IPS-15b (cell line): Measurements from ENCODE around the gene ZFP92.

Source experiments
- H3K27me3 ChIP-seq: one replicate; pipeline ENCODE4 v1.6.1; 2013; ENCODE audit warnings: low read length; ENCODE audit not compliant: control insufficient read depth, insufficient read depth
- H3K36me3 ChIP-seq: one replicate; pipeline ENCODE4 v1.6.1; 2013; ENCODE audit warnings: low read length; ENCODE audit not compliant: control insufficient read depth, insufficient read depth
- H3K4me1 ChIP-seq: one replicate; pipeline ENCODE4 v1.6.1; 2013; ENCODE audit warnings: mild to moderate bottlenecking, low read length; ENCODE audit not compliant: control insufficient read depth, insufficient read depth
- H3K4me3 ChIP-seq: one replicate; pipeline ENCODE4 v1.5.1; 2013; ENCODE audit warnings: low read depth, low read length
- H3K9ac ChIP-seq: one replicate; pipeline ENCODE4 v1.6.1; 2013; ENCODE audit warnings: low read depth, mild to moderate bottlenecking, low read length
- H3K9me3 ChIP-seq: one replicate; pipeline ENCODE4 v1.6.1; 2013; ENCODE audit warnings: mild to moderate bottlenecking, low read length; ENCODE audit not compliant: control insufficient read depth, insufficient read depth

ZFP92 gene

DNA sequence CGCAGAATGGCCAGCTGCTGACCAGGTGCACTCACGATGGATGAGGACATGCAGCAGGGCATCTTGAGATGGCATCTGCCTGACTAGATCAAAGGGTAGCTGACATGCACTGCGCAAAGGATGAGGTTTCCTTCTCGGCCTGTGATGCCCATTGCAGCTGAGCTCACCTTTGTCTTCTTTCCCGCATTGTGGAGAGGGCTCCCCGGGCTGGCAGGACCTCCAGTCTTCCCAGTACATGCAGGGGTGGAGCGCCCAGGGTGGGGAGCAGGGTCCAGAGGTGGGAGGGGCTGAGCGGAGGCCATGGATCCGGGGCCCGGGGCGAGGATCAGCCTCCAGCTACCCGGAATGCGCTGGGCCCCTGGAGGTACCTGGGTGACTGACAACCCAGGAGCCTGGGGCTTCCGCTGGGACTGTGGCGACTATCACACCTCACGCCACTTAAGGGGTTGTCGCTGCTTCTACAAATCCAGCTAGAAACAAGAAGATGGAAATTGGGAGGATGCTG is 22.6 kb downstream of the ZFP92 start:
- peaks cover 5% of the 10 kb centered on the region for H3K9me3 ChIP-seq

DNA sequence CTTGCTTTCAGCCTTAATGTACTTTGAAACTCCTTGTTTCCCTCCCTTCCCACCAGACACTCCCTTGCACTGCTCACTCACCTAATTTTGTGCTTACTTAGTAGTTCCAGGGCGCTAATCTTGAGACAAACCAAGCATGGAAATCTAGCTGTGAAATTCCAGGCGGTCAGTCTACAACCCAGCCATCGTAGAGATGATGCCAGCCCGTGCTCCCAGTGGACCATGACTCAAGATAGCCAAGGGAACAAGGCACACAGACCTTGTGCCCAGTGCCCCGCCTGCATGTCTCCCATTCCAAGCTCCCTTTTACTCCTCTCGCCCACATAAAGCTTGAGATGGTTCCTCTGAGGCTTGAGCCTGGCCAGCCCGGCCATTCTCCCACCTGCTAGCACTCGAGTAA is 23.5 kb downstream of the ZFP92 start:
- no peaks in the 10 kb centered on the region for H3K27me3 ChIP-seq
- no peaks in the 10 kb centered on the region for H3K36me3 ChIP-seq
- no peaks in the 10 kb centered on the region for H3K4me1 ChIP-seq
- H3K9ac ChIP-seq = no peak overlapping the region
- peaks cover 9% of the 10 kb centered on the region for H3K9me3 ChIP-seq
- H3K4me3 ChIP-seq = no peak overlapping the region

More for the DNA sequence above, 22.6 kb downstream of the ZFP92 start:
- Histone ChIP-seq H3K36me3 (no peaks in the 10 kb centered on the region), H3K27me3 (no peaks in the 10 kb centered on the region), H3K4me3 (no peak overlapping the region), H3K9ac (no peak overlapping the region), H3K4me1 (no peaks in the 10 kb centered on the region)

DNA sequence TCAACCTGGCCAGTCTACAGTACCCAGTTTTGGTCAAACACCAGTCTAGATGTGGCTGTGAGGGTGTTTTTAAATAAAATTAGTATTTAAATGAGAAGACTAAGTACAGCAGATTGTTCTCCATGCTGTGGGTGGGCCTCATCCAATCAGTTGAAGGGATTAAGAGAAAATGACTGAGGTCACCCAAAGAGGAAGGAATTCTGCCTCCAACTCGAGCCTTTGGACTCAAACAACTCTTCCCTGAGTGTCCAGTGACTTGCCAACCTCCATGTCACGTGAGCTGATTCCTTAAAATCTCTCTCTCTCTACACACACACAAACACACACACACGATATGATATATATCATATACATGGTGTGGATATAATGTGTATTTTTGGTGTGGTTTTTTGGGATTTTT is 24.6 kb downstream of the ZFP92 start:
- H3K36me3 ChIP-seq = no peaks in the 10 kb centered on the region

DNA sequence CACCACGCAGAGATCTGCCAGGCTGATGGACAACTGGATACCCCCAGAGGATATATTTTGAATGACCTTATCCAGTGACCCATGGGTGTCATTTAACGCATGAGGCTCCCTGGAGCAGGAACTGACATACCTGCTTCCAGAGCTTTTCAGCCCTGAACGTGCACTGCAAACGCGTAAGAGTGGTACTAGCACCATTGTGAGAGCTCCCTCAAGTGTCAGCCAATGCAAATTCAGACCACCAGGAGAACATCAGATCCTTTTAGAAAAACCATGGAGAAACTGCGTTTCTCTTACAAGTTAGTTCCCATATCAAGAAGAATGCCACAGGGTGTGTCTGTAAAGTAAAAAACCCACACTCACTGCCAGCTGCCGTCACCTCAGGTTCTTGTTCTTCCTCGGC is 27.3 kb downstream of the ZFP92 start:
- Histone ChIP-seq H3K36me3 (no peaks in the 10 kb centered on the region), H3K9me3 (peaks cover 9% of the 10 kb centered on the region), H3K27me3 (no peaks in the 10 kb centered on the region), H3K9ac (no peak overlapping the region), H3K4me1 (no peaks in the 10 kb centered on the region), H3K4me3 (no peak overlapping the region)

More for the DNA sequence above, 24.6 kb downstream of the ZFP92 start:
- no peak overlapping the region for H3K4me3 ChIP-seq
- no peak overlapping the region for H3K9ac ChIP-seq
- no peaks in the 10 kb centered on the region for H3K27me3 ChIP-seq
- H3K4me1 ChIP-seq = no peaks in the 10 kb centered on the region
- peaks cover 9% of the 10 kb centered on the region for H3K9me3 ChIP-seq

DNA sequence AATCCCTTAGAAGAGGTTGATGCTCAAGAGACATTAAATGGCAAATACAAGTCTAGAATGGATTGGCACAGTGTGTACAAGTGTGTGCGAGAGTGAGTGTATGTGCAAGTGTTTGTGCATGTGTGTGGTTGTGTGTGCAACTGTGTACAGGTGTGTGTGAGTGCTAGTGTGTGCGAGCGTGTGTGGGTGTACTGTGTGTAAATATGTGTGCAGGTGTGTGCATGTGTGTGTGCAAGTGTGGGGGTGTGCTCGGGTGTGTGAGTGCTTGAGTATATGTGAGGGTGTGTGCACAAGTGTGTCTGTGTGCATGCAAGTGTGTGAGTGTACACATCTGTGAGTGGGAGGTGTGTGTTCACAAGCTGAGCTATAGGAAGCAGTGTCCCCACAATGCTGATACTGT is 28.7 kb downstream of the ZFP92 start:
- Histone ChIP-seq H3K27me3 (no peaks in the 10 kb centered on the region), H3K9me3 (peaks cover 4% of the 10 kb centered on the region), H3K4me3 (no peak overlapping the region), H3K9ac (no peak overlapping the region), H3K4me1 (no peaks in the 10 kb centered on the region), H3K36me3 (no peaks in the 10 kb centered on the region)

DNA sequence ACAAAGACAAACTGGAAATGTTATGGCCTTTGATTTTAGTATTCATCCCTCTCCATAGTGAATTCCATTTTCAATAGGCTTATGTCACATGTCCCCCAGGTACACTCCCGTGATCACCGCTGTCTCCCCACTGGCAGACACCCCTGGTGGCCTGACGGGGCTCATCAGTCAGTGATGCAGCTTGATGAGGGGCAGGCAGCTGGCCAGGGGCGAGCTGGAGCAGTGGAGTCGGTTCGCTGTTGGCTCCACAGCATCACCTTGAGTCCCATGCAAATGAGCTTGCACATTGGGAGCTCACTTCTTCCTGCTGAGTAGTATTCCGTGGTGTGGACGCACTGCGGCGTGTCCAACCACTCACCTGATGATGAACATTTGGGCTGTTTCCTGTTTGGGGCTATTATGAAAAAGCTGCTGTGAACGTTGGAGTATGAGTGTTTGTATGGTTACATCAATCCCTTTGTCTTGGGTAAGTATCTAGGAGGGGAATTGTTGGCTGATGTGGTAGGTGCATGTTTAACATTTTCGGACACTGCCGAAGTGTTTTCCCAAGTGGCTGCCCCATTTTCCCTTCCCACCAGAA is 29.4 kb downstream of the ZFP92 start:
- H3K27me3 ChIP-seq = no peaks in the 10 kb centered on the region
- no peaks in the 10 kb centered on the region for H3K4me1 ChIP-seq
- no peaks in the 10 kb centered on the region for H3K36me3 ChIP-seq
- H3K4me3 ChIP-seq = no peak overlapping the region
- no peak overlapping the region for H3K9ac ChIP-seq
- peaks cover 4% of the 10 kb centered on the region for H3K9me3 ChIP-seq

DNA sequence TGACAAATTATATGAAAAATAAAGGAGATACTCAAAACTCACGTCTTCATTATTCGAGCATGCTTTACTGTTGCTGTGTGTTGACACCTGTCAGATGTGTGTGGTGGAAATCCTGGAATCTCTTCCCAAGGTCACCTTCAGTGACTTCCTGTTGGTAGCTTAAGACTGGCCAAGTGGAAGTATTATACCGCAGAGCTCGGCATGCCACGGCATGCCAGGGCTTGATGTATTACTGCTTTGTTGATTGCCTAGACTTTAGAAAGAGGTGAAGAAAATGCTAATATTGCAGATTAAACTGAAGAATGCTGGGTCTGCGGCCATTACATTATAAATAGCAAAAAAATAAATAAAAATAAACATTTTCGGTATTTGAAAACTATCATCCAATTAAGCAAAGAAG is 30.0 kb downstream of the ZFP92 start:
- Histone ChIP-seq H3K4me3 (no peak overlapping the region), H3K27me3 (no peaks in the 10 kb centered on the region), H3K9me3 (peaks cover 4% of the 10 kb centered on the region), H3K36me3 (no peaks in the 10 kb centered on the region), H3K4me1 (no peaks in the 10 kb centered on the region), H3K9ac (no peak overlapping the region)

DNA sequence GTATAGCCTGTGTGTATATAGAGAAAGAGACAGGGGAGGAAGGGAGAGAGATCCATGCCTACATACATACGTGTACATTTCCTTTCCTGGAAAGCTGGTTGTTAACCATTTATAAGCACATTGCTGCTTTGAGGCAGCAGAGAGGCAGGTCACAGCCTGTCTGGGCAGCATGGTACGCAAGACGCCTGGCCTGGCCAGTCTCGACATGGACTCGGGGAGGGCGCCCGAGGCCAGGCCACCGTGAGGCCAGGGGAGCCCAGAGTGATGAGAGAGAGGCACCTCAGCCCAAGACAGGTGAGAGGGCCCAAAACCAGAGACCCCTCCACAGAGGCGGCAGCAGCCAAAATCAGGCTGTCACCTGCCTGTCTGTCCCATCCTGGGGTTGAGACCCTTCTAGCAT is 30.7 kb downstream of the ZFP92 start:
- no peak overlapping the region for H3K4me3 ChIP-seq
- no peaks in the 10 kb centered on the region for H3K36me3 ChIP-seq
- no peak overlapping the region for H3K9ac ChIP-seq
- peaks cover 4% of the 10 kb centered on the region for H3K9me3 ChIP-seq
- H3K4me1 ChIP-seq = no peaks in the 10 kb centered on the region
- no peaks in the 10 kb centered on the region for H3K27me3 ChIP-seq

DNA sequence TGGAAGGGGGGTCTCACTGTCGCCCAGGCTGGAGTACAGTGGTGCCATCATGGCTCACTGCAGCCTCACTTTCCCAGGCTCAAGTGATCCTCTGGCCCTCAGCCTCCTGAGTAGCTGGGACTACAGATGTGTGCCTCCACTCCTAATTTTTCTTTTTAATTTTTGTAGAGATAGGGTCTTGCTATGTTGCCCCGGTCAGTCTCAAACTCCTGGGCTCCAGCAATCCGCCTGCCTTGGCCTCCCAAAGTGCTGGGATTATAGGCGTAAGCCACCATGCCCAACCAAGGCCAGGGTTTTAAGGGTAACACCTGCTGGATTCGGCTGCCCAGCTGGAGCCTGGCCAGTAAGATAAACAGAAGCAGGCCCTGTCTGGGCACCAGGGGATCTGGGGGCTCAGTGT is 31.2 kb downstream of the ZFP92 start:
- Histone ChIP-seq H3K4me1 (no peaks in the 10 kb centered on the region), H3K27me3 (no peaks in the 10 kb centered on the region), H3K9me3 (peaks cover 5% of the 10 kb centered on the region), H3K36me3 (no peaks in the 10 kb centered on the region), H3K4me3 (no peak overlapping the region), H3K9ac (no peak overlapping the region)

DNA sequence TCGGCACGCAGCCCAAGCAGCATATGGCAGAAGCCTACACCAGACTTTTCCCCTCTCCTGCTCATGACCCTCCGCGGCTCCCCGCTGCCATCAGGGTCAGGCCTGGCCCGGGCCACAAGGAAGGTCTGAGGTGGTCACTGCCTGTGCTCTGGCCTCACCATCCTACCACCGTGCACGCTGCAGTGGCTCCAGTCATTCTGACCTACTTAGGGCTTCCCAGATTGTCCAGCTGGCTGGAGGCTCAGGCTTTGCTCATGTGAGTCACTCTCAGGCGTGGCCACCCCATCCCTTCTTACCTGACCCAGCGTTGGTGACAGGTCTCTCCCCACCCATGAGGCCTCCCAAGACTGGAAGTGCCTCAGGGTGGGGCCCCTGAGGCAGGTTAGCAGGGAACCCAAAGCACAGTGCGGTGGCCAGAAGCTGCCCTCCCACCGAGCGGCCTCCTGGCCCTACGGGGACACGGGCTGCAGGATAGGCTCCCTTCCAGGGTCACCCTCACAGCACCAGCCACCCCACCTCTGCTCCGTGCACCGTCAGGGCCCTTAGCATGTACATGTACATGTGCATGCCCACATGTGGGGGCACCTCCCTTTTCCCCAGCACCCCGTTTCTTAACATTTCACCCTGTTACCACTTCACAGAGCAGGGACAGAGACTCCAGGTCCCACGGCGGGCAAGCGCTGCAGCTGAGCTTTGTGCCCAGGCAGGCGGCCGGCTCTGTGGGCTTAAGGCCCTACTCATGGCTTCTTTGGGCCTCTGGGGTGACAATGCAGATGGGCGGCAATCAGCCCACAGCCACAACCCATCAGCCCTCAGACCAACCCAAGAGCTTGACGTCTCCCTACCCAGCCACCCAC is 32.4 kb downstream of the ZFP92 start:
- Histone ChIP-seq H3K4me3 (no peak overlapping the region), H3K9me3 (peaks cover 8% of the 10 kb centered on the region), H3K36me3 (no peaks in the 10 kb centered on the region), H3K27me3 (no peaks in the 10 kb centered on the region), H3K4me1 (no peaks in the 10 kb centered on the region), H3K9ac (no peak overlapping the region)

DNA sequence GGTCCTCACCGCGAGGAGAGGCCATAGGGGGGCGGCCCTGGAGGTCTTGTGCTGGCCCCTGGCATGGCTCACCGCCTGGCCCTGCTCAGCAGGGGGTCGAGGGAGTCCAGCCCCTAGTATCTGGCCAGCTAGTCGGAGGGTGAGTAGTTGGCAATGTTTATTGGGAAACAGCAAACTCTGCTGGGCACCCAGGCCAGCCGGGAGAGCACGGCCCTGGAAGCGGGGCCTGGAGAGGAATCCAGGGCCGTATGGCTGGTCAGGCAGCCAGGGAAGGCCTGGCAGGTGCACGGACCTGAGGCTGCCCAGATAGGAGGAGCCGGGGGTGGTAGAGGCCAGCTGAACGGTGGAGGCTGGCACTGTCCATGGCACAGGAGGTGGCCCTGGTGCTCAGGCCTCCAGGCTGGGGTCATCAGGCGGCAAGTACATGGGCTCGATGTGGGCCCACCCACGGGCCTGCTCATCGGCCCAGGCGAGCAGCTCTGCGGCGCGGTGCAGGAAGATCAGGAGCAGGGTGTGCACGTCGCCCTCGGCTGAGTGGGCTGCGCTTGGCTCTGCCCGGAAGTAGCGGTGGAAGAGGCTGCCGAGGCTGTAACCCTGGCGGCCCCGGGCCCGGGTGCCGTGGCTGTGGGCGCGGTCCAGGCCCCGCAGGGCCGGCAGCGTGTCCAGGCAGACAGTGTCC is 33.2 kb downstream of the ZFP92 start:
- no peak overlapping the region for H3K4me3 ChIP-seq
- no peaks in the 10 kb centered on the region for H3K36me3 ChIP-seq
- H3K27me3 ChIP-seq = no peaks in the 10 kb centered on the region
- no peak overlapping the region for H3K9ac ChIP-seq
- H3K9me3 ChIP-seq = peaks cover 4% of the 10 kb centered on the region
- H3K4me1 ChIP-seq = no peaks in the 10 kb centered on the region
